Endothelial cell of umbilical vein (primary cell): Measurements from ENCODE around the gene RASGRF1. TPM values are rescaled to one million over a fixed set of nuclear protein-coding genes. Genes with fewer than 3 reads are reported as not detected.

Experiments
- BruUV-seq: library from RNA; stranded (reverse); fragments of 400-500 nt; replicated peaks from 2 replicates; lab custom pipeline; 2021; lab: Mats Ljungman, UMichigan
- CTCF ChIA-PET: fragments of 300-600, 350-600 bp; sonication (Branson Sonifier 250); formaldehyde crosslinking; loops from one replicate; lab custom pipeline; 2021; ENCODE audit warnings: antibody characterized with exemption, inconsistent platforms; lab: Charles Lee
- POLR2A ChIA-PET: fragments of 300-600, 350-600 bp; sonication (Branson Sonifier 250); formaldehyde crosslinking; loops from one replicate; lab custom pipeline; 2021; ENCODE audit warnings: antibody characterized with exemption, inconsistent platforms; lab: Charles Lee
- DNase-seq: peaks from one replicate; pipeline ENCODE4 v3.0.0-alpha.2; 2011; ENCODE audit warnings: low read depth, low spot score
- FAIRE-seq: peaks from 2 replicates; lab custom pipeline; 2011; peaks lifted over from hg19 to GRCh38; lab: Jason Lieb, UNC
- H2AFZ ChIP-seq: 2 replicates; pipeline ENCODE4 v1.6.0; 2012; ENCODE audit warnings: low read depth, low read length, control low read depth, inconsistent platforms
- H3K27ac ChIP-seq: 2 replicates; pipeline ENCODE4 v1.5.1; 2011; ENCODE audit warnings: low read depth, mild to moderate bottlenecking, control low read depth, low read length, moderate library complexity; ENCODE audit not compliant: insufficient read depth
- H3K27me3 ChIP-seq, 2 experiments: 2 replicates each; pipeline versions ENCODE4 v1.6.0 to v1.6.1; 2011; ENCODE audit warnings: low read length in 2 of 2, mixed read lengths in 1 of 2; ENCODE audit not compliant: control insufficient read depth in 2 of 2, insufficient read depth in 2 of 2
- H3K36me3 ChIP-seq, 2 experiments: 2 replicates in 1 of 2; 3 replicates in 1 of 2; pipeline ENCODE4 v1.5.1; 2011; ENCODE audit warnings: low read length in 2 of 2, mild to moderate bottlenecking in 1 of 2, moderate library complexity in 1 of 2; ENCODE audit not compliant: control insufficient read depth in 2 of 2, insufficient read depth in 2 of 2; ENCODE audit errors: extremely low read depth in 1 of 2
- H3K4me1 ChIP-seq: 3 replicates; pipeline ENCODE4 v1.5.1; 2011; ENCODE audit warnings: mild to moderate bottlenecking, low read length; ENCODE audit not compliant: control insufficient read depth, insufficient read depth; ENCODE audit errors: extremely low read depth
- H3K4me2 ChIP-seq: 2 replicates; pipeline ENCODE4 v1.6.1; 2011; ENCODE audit warnings: low read length, control low read depth, mixed read lengths; ENCODE audit not compliant: insufficient read depth
- H3K4me3 ChIP-seq, 3 experiments: fragments of 200-600 bp in 1 of 3; sonication (generic), shearing (Covaris generic) in 1 of 3; replicated peaks in 1 of 3; 2 replicates each; pipeline ENCODE4 v1.5.1; 2011 to 2016; ENCODE audit warnings: control low read depth in 3 of 3, low read length in 3 of 3, mild to moderate bottlenecking in 2 of 3, inconsistent platforms in 1 of 3, low read depth in 1 of 3, moderate library complexity in 1 of 3; ENCODE audit not compliant: insufficient read depth in 1 of 3
- H3K79me2 ChIP-seq: 2 replicates; pipeline ENCODE4 v1.6.0; 2012; ENCODE audit warnings: low read length, inconsistent platforms; ENCODE audit not compliant: control insufficient read depth, insufficient read depth
- H3K9ac ChIP-seq: replicated peaks from 2 replicates; pipeline ENCODE3; 2011; ENCODE audit warnings: low read length, control low read depth; ENCODE audit not compliant: insufficient read depth; ENCODE audit errors: extremely low read depth
- H3K9me1 ChIP-seq: replicated peaks from 3 replicates; pipeline ENCODE4 v1.6.0; 2011; ENCODE audit warnings: mild to moderate bottlenecking, low read length; ENCODE audit not compliant: control insufficient read depth, insufficient read depth; ENCODE audit errors: extremely low read depth
- H3K9me3 ChIP-seq: replicated peaks from 2 replicates; pipeline ENCODE4 v1.5.1; 2012; ENCODE audit warnings: low read length, inconsistent platforms; ENCODE audit not compliant: control insufficient read depth, insufficient read depth
- H4K20me1 ChIP-seq: replicated peaks from 2 replicates; pipeline ENCODE3; 2011; ENCODE audit warnings: mild to moderate bottlenecking, low read length; ENCODE audit not compliant: control insufficient read depth, insufficient read depth; ENCODE audit errors: extremely low read depth
- EZH2 ChIP-seq: IDR thresholded peaks from 2 replicates; pipeline ENCODE4 v1.6.1; 2012; ENCODE audit warnings: borderline replicate concordance, low read depth, mild to moderate bottlenecking, moderate library complexity, low read length, inconsistent platforms; ENCODE audit not compliant: severe bottlenecking
- MYC ChIP-seq: IDR thresholded peaks from one replicate; pipeline ENCODE4 v1.6.1; 2011; ENCODE audit warnings: mild to moderate bottlenecking, low read depth, low read length
- POLR2A ChIP-seq: IDR thresholded peaks from 2 replicates; pipeline ENCODE4 v1.6.1; 2012; ENCODE audit warnings: low read depth, mild to moderate bottlenecking, control low read depth, low read length
- POLR2AphosphoS5 ChIP-seq: IDR thresholded peaks from 2 replicates; pipeline ENCODE4 v1.6.1; 2012; ENCODE audit warnings: low read depth, mild to moderate bottlenecking, control low read depth, low read length, moderate library complexity; ENCODE audit not compliant: insufficient read depth
- dilution Hi-C: fragments of 300-500 bp; cut with MboI; formaldehyde crosslinking; loops from one replicate; pipeline ENCODE4 v1.15.0; 2019; ENCODE audit warnings: low sequenced_read_pairs; ENCODE audit not compliant: extremely low pct_ligation_motif_present
- intact Hi-C: fragments of 100-400 bp; cut with micrococcal nuclease; formaldehyde crosslinking; loops from one replicate; pipeline ENCODE4 v1.10.0; 2022
- polyA plus RNA-seq, 4 experiments: library from polyadenylated mRNA; depleted of rRNA in 3 of 4; stranded (reverse) in 3 of 4; unstranded in 1 of 4; fragments of >200 nt; gene quantifications; 2 replicates each; pipeline versions ENCODE4 v1.2.1 to v1.2.3, GENCODE V29; 2011 to 2012; ENCODE audit warnings: missing spikeins in 1 of 4
- total RNA-seq: library from RNA; stranded (reverse); gene quantifications from 2 replicates; pipeline ENCODE4 v1.2.3, GENCODE V29; 2021
- TF ChIP-seq, protein P1 (sequence below): IDR thresholded peaks from 2 replicates; pipeline ENCODE4 v1.6.1; 2011; ENCODE audit not compliant: insufficient read depth, insufficient read length

The RASGRF1 gene
- total and polyA plus RNA-seq, 2 donors (not counting 3 experiments of a cell fraction or from before 2014, with no cell fraction given): 0.04 TPM; not detected in 1

- H3K36me3 ChIP-seq: no peaks in the 10 kb centered on the region
- H3K4me3 ChIP-seq: no peak overlapping the region
- no peaks in the 10 kb centered on the region for H4K20me1 ChIP-seq
- CTCF ChIA-PET: no interaction called here
- no TSS peak for BruUV-seq
- H3K27me3 ChIP-seq: no peaks in the 10 kb centered on the region
- POLR2A ChIA-PET: no interaction called here
- H3K9me3 ChIP-seq: no peaks in the 10 kb centered on the region
- intact Hi-C loops (no loop called here), dilution Hi-C loops (no loop called here)
- DNase-seq: no peak
- TF ChIP-seq EZH2 (no peak), POLR2A (no peak), POLR2AphosphoS5 (no peak)
- no peaks in the 10 kb centered on the region for H3K79me2 ChIP-seq
- H3K4me2 ChIP-seq: no peak overlapping the region
- no peak overlapping the region for H3K27ac ChIP-seq
- no peaks in the 10 kb centered on the region for H3K4me1 ChIP-seq
- H3K9ac ChIP-seq: no peak overlapping the region
- no peaks in the 10 kb centered on the region for H3K9me1 ChIP-seq
- no peak for FAIRE-seq
- H2AFZ ChIP-seq: no peak overlapping the region
These were observed 32.4 kb upstream of the RASGRF1 start for GRCh38 chr15:79122991-79123390.

DNA sequence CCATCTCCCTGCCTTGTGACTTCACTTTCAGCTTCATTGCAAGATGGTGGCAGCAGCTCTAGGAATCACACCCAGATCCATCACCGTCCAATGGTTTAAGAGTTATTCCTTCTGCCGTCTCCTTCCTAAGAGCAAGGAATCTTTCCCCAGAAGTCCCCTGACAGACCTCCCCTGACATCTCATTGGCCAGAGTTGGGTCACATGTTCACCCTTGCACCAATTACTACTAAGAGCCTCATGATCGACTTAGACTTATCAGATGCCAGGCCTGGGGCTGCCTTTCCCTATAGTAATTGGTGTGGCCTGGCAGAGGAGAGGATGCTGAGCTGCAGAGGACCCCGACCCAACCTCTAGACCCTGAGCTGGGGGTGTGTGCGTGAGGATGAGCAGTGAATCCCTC lies 31.8 kb upstream of the RASGRF1 start:
- Histone ChIP-seq H3K4me2 (no peak overlapping the region), H3K4me1 (no peaks in the 10 kb centered on the region), H3K9ac (no peak overlapping the region), H2AFZ (no peak overlapping the region), H3K36me3 (no peaks in the 10 kb centered on the region), H3K4me3 (no peak overlapping the region), H3K27me3 (no peaks in the 10 kb centered on the region), H3K79me2 (no peaks in the 10 kb centered on the region), H4K20me1 (no peaks in the 10 kb centered on the region), H3K9me1 (no peaks in the 10 kb centered on the region), H3K9me3 (no peaks in the 10 kb centered on the region), H3K27ac (no peak overlapping the region)
- FAIRE-seq (no peak), DNase-seq (no peak)
- TF ChIP-seq MYC (no peak), POLR2A (no peak), EZH2 (no peak)
- TF ChIP-seq, protein P1, sequence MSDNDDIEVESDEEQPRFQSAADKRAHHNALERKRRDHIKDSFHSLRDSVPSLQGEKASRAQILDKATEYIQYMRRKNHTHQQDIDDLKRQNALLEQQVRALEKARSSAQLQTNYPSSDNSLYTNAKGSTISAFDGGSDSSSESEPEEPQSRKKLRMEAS: no peak
- dilution Hi-C loops (no loop called here), intact Hi-C loops (no loop called here)
- no TSS peak for BruUV-seq
- ChIA-PET CTCF (no interaction called here), POLR2A (no interaction called here)
